HUES6 (cell line): Measurements from ENCODE around the gene CORO2B.
"Not testable (repeated sequence)": the region's sequence is repeated elsewhere in the genome, so short reads cannot be mapped to it uniquely, and the experiment has no call there.

Experiments
- H3K27ac ChIP-seq: 2 replicates; pipeline ENCODE4 v1.7.0; 2013; ENCODE audit warnings: low read depth, mild to moderate bottlenecking, low read length, inconsistent platforms
- H3K27me3 ChIP-seq: 2 replicates; pipeline ENCODE4 v1.6.1; 2013; ENCODE audit warnings: low read length; ENCODE audit not compliant: control insufficient read depth, insufficient read depth
- H3K36me3 ChIP-seq: 2 replicates; pipeline ENCODE4 v1.6.1; 2013; ENCODE audit warnings: low read length; ENCODE audit not compliant: control insufficient read depth, insufficient read depth
- H3K4me1 ChIP-seq: 2 replicates; pipeline ENCODE4 v1.6.1; 2013; ENCODE audit warnings: low read length; ENCODE audit not compliant: control insufficient read depth, insufficient read depth
- H3K4me3 ChIP-seq: 2 replicates; pipeline ENCODE4 v1.5.1; 2013; ENCODE audit warnings: low read depth, low read length
- H3K9ac ChIP-seq: one replicate; pipeline ENCODE4 v1.6.1; 2013; ENCODE audit warnings: mild to moderate bottlenecking, low read length
- H3K9me3 ChIP-seq: 2 replicates; pipeline ENCODE4 v1.6.1; 2013; ENCODE audit warnings: low read depth, low read length; ENCODE audit not compliant: control insufficient read depth, insufficient read depth

Gene CORO2B

DNA sequence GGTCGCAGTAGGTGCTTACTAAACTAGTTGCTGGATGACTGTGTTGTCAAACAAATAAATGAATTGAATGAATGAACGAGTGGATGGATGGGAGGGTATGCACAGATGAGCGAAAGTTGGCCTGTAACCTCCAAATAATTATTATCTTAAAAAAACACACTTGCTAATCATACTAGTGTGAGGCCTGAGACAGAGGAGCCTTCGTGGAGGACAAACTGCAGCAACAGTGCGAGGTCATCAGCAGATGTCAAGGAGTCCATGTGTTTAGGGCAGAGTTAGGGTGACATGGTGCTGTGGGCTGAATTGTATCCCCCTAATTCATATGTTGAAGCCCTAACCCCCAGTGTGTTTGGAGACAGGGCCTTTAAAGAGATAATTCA, 24.4 kb downstream of the CORO2B start:
- Histone ChIP-seq H3K9ac (no peak overlapping the region), H3K36me3 (no peaks in the 10 kb centered on the region), H3K27ac (no peak overlapping the region), H3K4me1 (peaks cover 49% of the 10 kb centered on the region), H3K4me3 (no peak overlapping the region), H3K27me3 (peaks cover 4% of the 10 kb centered on the region), H3K9me3 (no peaks in the 10 kb centered on the region)

- Histone ChIP-seq H3K27ac (no peak overlapping the region), H3K9ac (no peak overlapping the region), H3K36me3 (no peaks in the 10 kb centered on the region), H3K4me1 (peaks cover 49% of the 10 kb centered on the region), H3K27me3 (peaks cover 4% of the 10 kb centered on the region), H3K9me3 (no peaks in the 10 kb centered on the region), H3K4me3 (no peak overlapping the region)
Observed at GRCh38 chr15:68603951-68604350, 25.2 kb downstream of the CORO2B start.

GRCh38 chr15:68604840-68605478, 26.2 kb downstream of the CORO2B start:
- H3K9me3 ChIP-seq, H3K4me3 ChIP-seq, H3K9ac ChIP-seq, H3K27ac ChIP-seq, H3K27me3 ChIP-seq, H3K36me3 ChIP-seq: not testable (repeated sequence)
- H3K4me1 ChIP-seq = peaks cover 49% of the 10 kb centered on the region

DNA sequence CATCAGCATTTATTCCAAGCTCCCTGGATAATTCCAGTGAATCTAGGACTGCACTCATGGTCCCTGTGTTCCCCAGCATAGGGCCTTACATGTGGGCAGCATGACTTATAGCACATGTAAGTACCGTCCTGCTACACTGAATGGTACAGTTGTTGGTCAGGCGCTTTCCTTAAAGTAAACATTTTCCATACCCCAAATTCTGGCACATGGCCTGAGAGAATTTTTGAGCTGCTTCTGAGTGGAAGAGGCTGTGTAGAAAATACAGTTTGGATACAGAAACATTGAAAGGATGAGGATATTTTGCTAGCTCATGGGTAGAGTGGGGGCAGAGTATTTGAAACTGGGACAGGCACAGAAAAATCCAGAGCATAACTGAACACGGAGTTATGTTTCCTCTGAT, 27.6 kb downstream of the CORO2B start:
- Histone ChIP-seq H3K27me3 (peaks cover 4% of the 10 kb centered on the region), H3K4me1 (peaks cover 43% of the 10 kb centered on the region), H3K4me3 (no peak overlapping the region), H3K36me3 (no peaks in the 10 kb centered on the region), H3K9me3 (no peaks in the 10 kb centered on the region), H3K9ac (no peak overlapping the region), H3K27ac (no peak overlapping the region)

GRCh38 chr15:68608206-68608843, 29.5 kb downstream of the CORO2B start:
- H3K4me1 ChIP-seq = peaks cover 36% of the 10 kb centered on the region
- H3K4me3 ChIP-seq = no peak overlapping the region
- no peaks in the 10 kb centered on the region for H3K36me3 ChIP-seq
- H3K27ac ChIP-seq = no peak overlapping the region
- H3K9me3 ChIP-seq = no peaks in the 10 kb centered on the region
- no peak overlapping the region for H3K9ac ChIP-seq
- no peaks in the 10 kb centered on the region; the same call in none of the 2 replicates for H3K27me3 ChIP-seq

GRCh38 chr15:68608844-68609232, 30.0 kb downstream of the CORO2B start:
- H3K27me3 ChIP-seq = no peaks in the 10 kb centered on the region; the same call in 1 of the 2 replicates
- no peaks in the 10 kb centered on the region for H3K36me3 ChIP-seq
- H3K4me1 ChIP-seq = peaks cover 36% of the 10 kb centered on the region
- H3K27ac ChIP-seq = no peak overlapping the region
- no peak overlapping the region for H3K9ac ChIP-seq
- H3K9me3 ChIP-seq = no peaks in the 10 kb centered on the region
- no peak overlapping the region for H3K4me3 ChIP-seq

DNA sequence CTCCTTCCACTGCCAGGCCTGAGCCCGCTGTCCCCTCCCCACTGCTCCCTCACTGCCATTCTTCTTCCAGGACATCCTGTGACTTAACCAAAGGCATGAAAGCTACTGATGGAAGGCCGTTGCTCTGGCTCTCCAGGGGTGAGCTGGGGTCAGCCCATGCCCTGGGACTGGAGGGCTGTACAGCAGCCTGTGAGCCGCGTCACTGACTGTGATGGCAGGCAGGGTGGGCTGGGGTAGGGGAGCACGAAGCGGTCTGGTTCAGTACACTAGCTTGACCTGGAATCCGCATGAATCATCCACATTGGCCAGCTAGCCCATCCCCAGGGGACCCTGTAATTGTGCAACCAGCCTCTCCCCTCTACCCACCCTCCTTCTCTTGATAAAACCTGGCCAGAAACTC, 30.8 kb downstream of the CORO2B start:
- Histone ChIP-seq H3K4me3 (no peak overlapping the region), H3K4me1 (peaks cover 41% of the 10 kb centered on the region), H3K27ac (no peak overlapping the region), H3K9ac (no peak overlapping the region), H3K27me3 (no peaks in the 10 kb centered on the region), H3K9me3 (no peaks in the 10 kb centered on the region), H3K36me3 (no peaks in the 10 kb centered on the region)

DNA sequence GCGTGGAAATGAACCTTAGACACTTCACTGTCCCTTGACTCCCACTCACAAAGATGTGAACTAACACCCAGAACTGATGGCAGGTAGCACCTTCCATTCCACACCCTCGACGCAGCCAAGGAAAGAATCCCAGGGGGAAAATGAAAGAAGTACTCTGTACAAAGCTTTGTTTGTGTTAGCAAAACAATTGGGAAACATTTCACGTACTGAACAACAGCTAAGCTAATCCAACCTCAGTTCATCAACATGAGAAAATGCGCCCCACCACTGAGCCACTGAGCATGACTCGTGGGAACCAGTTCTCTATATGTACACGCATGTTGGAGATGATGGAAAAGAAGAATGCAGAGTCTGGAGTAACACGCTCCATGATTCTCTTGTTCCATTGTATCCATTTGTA, 32.0 kb downstream of the CORO2B start:
- Histone ChIP-seq H3K27me3 (no peaks in the 10 kb centered on the region), H3K4me1 (peaks cover 47% of the 10 kb centered on the region), H3K27ac (no peak overlapping the region), H3K4me3 (no peak overlapping the region), H3K9ac (no peak overlapping the region), H3K36me3 (no peaks in the 10 kb centered on the region), H3K9me3 (no peaks in the 10 kb centered on the region)

DNA sequence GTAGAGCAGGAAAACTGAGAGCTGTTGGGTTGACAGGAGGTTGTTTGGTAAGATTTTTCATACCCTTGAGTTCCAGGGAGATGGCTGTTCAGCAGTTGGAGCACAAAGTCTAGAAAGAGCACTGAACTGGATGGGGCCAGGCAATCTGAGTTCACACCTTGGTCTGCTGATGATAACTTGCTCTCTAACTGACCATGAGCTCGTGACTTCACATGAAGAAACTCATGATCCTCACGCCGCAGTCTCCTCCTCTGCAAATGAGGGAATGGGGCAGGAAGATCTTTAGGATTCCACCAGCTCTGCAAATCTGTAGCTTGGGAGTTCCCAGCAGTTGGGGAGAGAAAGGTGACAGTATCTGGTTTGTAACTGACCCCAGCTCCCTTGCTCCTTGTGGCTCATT, 33.7 kb downstream of the CORO2B start:
- Histone ChIP-seq H3K4me1 (peaks cover 47% of the 10 kb centered on the region), H3K27me3 (no peaks in the 10 kb centered on the region), H3K36me3 (no peaks in the 10 kb centered on the region), H3K27ac (no peak overlapping the region), H3K4me3 (no peak overlapping the region), H3K9me3 (no peaks in the 10 kb centered on the region), H3K9ac (no peak overlapping the region)

DNA sequence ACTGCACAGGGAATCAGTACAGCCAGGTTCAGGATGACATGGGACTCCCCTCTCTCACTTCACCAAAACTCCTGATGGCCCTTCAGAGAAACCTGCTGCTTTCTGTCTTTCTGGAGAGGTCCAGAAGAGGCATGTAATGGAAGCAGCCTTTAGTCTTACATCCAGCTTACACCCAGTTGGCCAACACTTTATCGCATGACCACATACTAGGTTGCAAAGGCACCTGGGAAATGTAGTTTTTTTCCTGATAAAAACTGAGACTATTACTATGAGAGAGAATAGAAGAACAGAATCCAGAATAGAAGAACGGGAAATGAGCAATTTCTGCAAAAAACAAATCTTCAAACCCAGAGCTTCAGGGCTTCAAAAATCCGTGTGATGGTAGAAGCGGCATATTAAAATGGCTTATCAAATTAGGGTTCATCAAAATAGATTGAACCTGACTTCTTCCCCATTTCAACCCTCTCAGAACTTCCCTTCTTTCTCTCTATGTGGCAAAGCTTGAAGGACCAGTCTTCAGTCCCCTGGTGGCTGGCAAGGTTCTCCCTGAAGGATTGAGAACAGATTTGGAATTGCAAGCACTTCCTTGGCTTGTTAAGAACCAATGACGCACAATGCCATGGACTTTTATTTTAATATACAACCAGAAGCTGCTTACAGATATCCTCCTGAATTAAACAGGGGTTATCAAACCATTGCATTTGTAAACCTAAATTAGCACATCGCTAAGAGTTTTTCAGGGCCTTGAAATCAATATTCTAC, 34.4 kb downstream of the CORO2B start:
- no peaks in the 10 kb centered on the region for H3K36me3 ChIP-seq
- no peak overlapping the region for H3K27ac ChIP-seq
- no peak overlapping the region for H3K9ac ChIP-seq
- no peak overlapping the region for H3K4me3 ChIP-seq
- H3K4me1 ChIP-seq = peaks cover 43% of the 10 kb centered on the region
- H3K27me3 ChIP-seq = no peaks in the 10 kb centered on the region
- H3K9me3 ChIP-seq = no peaks in the 10 kb centered on the region
